ENCODE data around the gene RNF187. TPM values are rescaled to one million over a fixed set of nuclear protein-coding genes. Genes with fewer than 3 reads are reported as not detected.

RNF187 gene
- total RNA-seq, 4 donors from 2014 or later: 55.6 to 99.6 (median 57.7) TPM

GRCh38 chr1:228460821-228461220 lies 26.4 kb upstream of the RNF187 start:
- H3K27ac ChIP-seq: no peak overlapping the region
- peaks cover 53% of the 10 kb centered on the region for H3K4me1 ChIP-seq
- peaks cover 61% of the 10 kb centered on the region for H3K27me3 ChIP-seq
- 91% methylated on average over 2 of the region's 2 CpGs for WGBS
- no peak overlapping the region for H3K4me3 ChIP-seq
- no peak for DNase-seq (ENCODE audit: low spot score in 2 of 2)
- TF ChIP-seq CTCF (IDR thresholded peaks at IDR 0.05) (no peak), POLR2AphosphoS5 (IDR thresholded peaks at IDR 0.05) (no peak), EP300 (IDR thresholded peaks at IDR 0.05) (no peak), POLR2A (IDR thresholded peaks at IDR 0.05) (no peak)
- no peaks in the 10 kb centered on the region for H3K9me3 ChIP-seq
- no peaks in the 10 kb centered on the region for H3K36me3 ChIP-seq

- H3K4me1 ChIP-seq: peaks cover 36% of the 10 kb centered on the region
- DNase-seq (ENCODE audit: low spot score in 2 of 2): no peak
- no peak overlapping the region for H3K27ac ChIP-seq
- no peaks in the 10 kb centered on the region for H3K9me3 ChIP-seq
- H3K36me3 ChIP-seq: no peaks in the 10 kb centered on the region
- H3K4me3 ChIP-seq: no peak overlapping the region
- 88% methylated on average over 5 of the region's 5 CpGs for WGBS
- TF ChIP-seq POLR2A (IDR thresholded peaks at IDR 0.05) (no peak), CTCF (IDR thresholded peaks at IDR 0.05) (no peak), POLR2AphosphoS5 (IDR thresholded peaks at IDR 0.05) (no peak), EP300 (IDR thresholded peaks at IDR 0.05) (no peak)
- peaks cover 76% of the 10 kb centered on the region for H3K27me3 ChIP-seq
Observed at GRCh38 chr1:228462560-228462959, 24.6 kb upstream of the RNF187 start.

- Histone ChIP-seq H3K27ac (no peak overlapping the region), H3K4me1 (peaks cover 32% of the 10 kb centered on the region), H3K4me3 (no peak overlapping the region), H3K36me3 (no peaks in the 10 kb centered on the region), H3K9me3 (no peaks in the 10 kb centered on the region), H3K27me3 (peaks cover 81% of the 10 kb centered on the region)
- no peak for DNase-seq (ENCODE audit: low spot score in 2 of 2)
- TF ChIP-seq POLR2A (IDR thresholded peaks at IDR 0.05) (no peak), EP300 (IDR thresholded peaks at IDR 0.05) (no peak), CTCF (IDR thresholded peaks at IDR 0.05) (no peak), POLR2AphosphoS5 (IDR thresholded peaks at IDR 0.05) (no peak)
- WGBS: 61% methylated on average over 7 of the region's 7 CpGs
Observed at GRCh38 chr1:228463009-228463558, 24.1 kb upstream of the RNF187 start.

- H3K27me3 ChIP-seq: peaks cover 88% of the 10 kb centered on the region
- TF ChIP-seq CTCF (IDR thresholded peaks at IDR 0.05) (no peak), EP300 (IDR thresholded peaks at IDR 0.05) (no peak), POLR2AphosphoS5 (IDR thresholded peaks at IDR 0.05) (no peak), POLR2A (IDR thresholded peaks at IDR 0.05) (no peak)
- H3K4me3 ChIP-seq: peak overlapping the region; percentile 29
- H3K9me3 ChIP-seq: no peaks in the 10 kb centered on the region
- DNase-seq (ENCODE audit: low spot score in 2 of 2): no peak
- H3K36me3 ChIP-seq: no peaks in the 10 kb centered on the region
- peaks cover 26% of the 10 kb centered on the region for H3K4me1 ChIP-seq
- H3K27ac ChIP-seq: no peak overlapping the region
- 3% methylated on average over 27 of the region's 56 CpGs for WGBS
Observed at GRCh38 chr1:228463559-228464455, 23.4 kb upstream of the RNF187 start.

- Histone ChIP-seq H3K4me3 (peak overlapping the region; percentile 29), H3K9me3 (no peaks in the 10 kb centered on the region), H3K4me1 (peaks cover 19% of the 10 kb centered on the region), H3K36me3 (no peaks in the 10 kb centered on the region), H3K27me3 (peaks cover 93% of the 10 kb centered on the region), H3K27ac (no peak overlapping the region)
- TF ChIP-seq CTCF (IDR thresholded peaks at IDR 0.05) (no peak), EP300 (IDR thresholded peaks at IDR 0.05) (no peak), POLR2AphosphoS5 (IDR thresholded peaks at IDR 0.05) (no peak), POLR2A (IDR thresholded peaks at IDR 0.05) (no peak)
- 4% methylated on average over 25 of the region's 33 CpGs for WGBS
- DNase-seq (ENCODE audit: low spot score in 2 of 2): peak in 1 of 2 donors; percentile 76
Observed at GRCh38 chr1:228464487-228464983, 22.6 kb upstream of the RNF187 start.
